MCF 10A (cell line): Measurements from ENCODE around the gene TUFT1. TPM values are rescaled to one million over a fixed set of nuclear protein-coding genes. Genes with fewer than 3 reads are reported as not detected.

Experiments
- BruUV-seq: library from RNA; stranded (reverse); fragments of 400-500 nt; replicated peaks from 2 replicates; lab custom pipeline; 2021; lab: Mats Ljungman, UMichigan
- CTCF ChIA-PET: fragments of 300-600 bp; sonication (Branson Sonifier 250); formaldehyde crosslinking; extraction: SDS; loops from one replicate; lab custom pipeline; 2021; ENCODE audit warnings: antibody characterized with exemption, inconsistent platforms; lab: Yijun Ruan, JAX
- POLR2A ChIA-PET: fragments of 300-600, 350-650 bp; sonication (Branson Sonifier 250); formaldehyde crosslinking; extraction: SDS; loops from one replicate; lab custom pipeline; 2020; ENCODE audit warnings: antibody characterized with exemption, inconsistent platforms; lab: Yijun Ruan, JAX
- DNase-seq: peaks from one replicate; pipeline ENCODE4 v3.0.0-alpha.2; 2018; ENCODE audit not compliant: unreplicated experiment
- H3K27ac Mint-ChIP-seq: one replicate; pipeline ENCODE4 v1.8.0; 2022; ENCODE audit warnings: mild to moderate bottlenecking, low read depth, mixed read lengths; ENCODE audit not compliant: unreplicated experiment
- H3K27me3 Mint-ChIP-seq: one replicate; pipeline ENCODE4 v1.8.0; 2022; ENCODE audit warnings: mixed read lengths; ENCODE audit not compliant: insufficient read depth, unreplicated experiment
- H3K36me3 Mint-ChIP-seq: one replicate; pipeline ENCODE4 v1.8.0; 2022; ENCODE audit warnings: mild to moderate bottlenecking, moderate library complexity, mixed read lengths; ENCODE audit not compliant: insufficient read depth, unreplicated experiment
- H3K4me1 Mint-ChIP-seq: one replicate; pipeline ENCODE4 v1.8.0; 2022; ENCODE audit warnings: mixed read lengths; ENCODE audit not compliant: insufficient read depth, unreplicated experiment
- H3K4me3 Mint-ChIP-seq: one replicate; pipeline ENCODE4 v1.8.0; 2022; ENCODE audit warnings: mild to moderate bottlenecking, moderate library complexity, mixed read lengths; ENCODE audit not compliant: unreplicated experiment
- H3K9me3 Mint-ChIP-seq: one replicate; pipeline ENCODE4 v1.8.0; 2022; ENCODE audit warnings: mixed read lengths; ENCODE audit not compliant: unreplicated experiment
- intact Hi-C: fragments of 100-400 bp; cut with micrococcal nuclease; formaldehyde crosslinking; loops from 2 replicates; pipeline ENCODE4 v1.14.1; 2022
- total RNA-seq: library from RNA; stranded (reverse); gene quantifications from 2 replicates; pipeline ENCODE4 v1.2.3, GENCODE V29; 2022
- TF ChIP-seq, protein P1 (sequence below): fragments of 200-600 bp; IDR thresholded peaks from one replicate; pipeline ENCODE4 v1.8.0; 2022; ENCODE audit warnings: antibody characterized with exemption, mild to moderate bottlenecking; ENCODE audit not compliant: unreplicated experiment

TUFT1 gene
- total RNA-seq, 1 experiment from 2014 or later = 162 TPM

DNA sequence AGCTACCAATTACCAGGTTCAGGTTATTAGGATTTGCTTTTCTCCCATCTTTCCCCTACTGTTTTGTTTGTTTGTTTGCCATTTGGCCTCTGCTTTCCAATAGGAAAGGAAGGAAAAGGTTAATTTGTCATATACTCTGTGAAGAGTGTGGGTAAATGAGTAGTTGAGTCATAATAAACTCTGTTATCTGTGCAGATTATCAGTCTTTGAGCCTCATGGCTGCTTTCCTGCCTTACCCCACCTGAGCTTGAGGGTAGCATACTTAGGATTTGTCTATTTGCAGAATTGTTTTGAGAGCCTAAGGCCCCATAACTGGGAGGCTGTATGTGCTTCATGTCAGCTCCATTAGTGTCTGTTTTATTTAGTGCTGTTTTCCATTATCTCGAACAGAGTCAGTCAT lies 38.8 kb downstream of the TUFT1 start:
- H3K36me3 Mint-ChIP-seq = peaks cover 100% of the 10 kb centered on the region
- no peaks in the 10 kb centered on the region for H3K27me3 Mint-ChIP-seq
- no peak for DNase-seq
- intact Hi-C loops = loop anchor here (5.0 kb wide), 1 partner anchor 37 kb away; the partner anchor contains the start of gene TUFT1
- CTCF ChIA-PET = interaction anchor here (0.7 to 7.9 kb wide), 9 partner anchors 11 to 257 kb away, joined by 3 to 56 read pairs (median 3); no protein-coding TSS in a partner anchor
- POLR2A ChIA-PET = interaction anchor here (0.7 to 3.6 kb wide), 10 partner anchors 8 to 184 kb away, joined by 3 to 23 read pairs (median 5); partner anchors contain the start of genes CGN, MRPL9 and TUFT1
- TF ChIP-seq, protein P1, sequence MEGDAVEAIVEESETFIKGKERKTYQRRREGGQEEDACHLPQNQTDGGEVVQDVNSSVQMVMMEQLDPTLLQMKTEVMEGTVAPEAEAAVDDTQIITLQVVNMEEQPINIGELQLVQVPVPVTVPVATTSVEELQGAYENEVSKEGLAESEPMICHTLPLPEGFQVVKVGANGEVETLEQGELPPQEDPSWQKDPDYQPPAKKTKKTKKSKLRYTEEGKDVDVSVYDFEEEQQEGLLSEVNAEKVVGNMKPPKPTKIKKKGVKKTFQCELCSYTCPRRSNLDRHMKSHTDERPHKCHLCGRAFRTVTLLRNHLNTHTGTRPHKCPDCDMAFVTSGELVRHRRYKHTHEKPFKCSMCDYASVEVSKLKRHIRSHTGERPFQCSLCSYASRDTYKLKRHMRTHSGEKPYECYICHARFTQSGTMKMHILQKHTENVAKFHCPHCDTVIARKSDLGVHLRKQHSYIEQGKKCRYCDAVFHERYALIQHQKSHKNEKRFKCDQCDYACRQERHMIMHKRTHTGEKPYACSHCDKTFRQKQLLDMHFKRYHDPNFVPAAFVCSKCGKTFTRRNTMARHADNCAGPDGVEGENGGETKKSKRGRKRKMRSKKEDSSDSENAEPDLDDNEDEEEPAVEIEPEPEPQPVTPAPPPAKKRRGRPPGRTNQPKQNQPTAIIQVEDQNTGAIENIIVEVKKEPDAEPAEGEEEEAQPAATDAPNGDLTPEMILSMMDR = no peak
- peak overlapping the region; percentile 84 for H3K27ac Mint-ChIP-seq
- H3K4me1 Mint-ChIP-seq = peaks cover 39% of the 10 kb centered on the region
- no peaks in the 10 kb centered on the region for H3K9me3 Mint-ChIP-seq
- no peak overlapping the region for H3K4me3 Mint-ChIP-seq
- no TSS peak for BruUV-seq

DNA sequence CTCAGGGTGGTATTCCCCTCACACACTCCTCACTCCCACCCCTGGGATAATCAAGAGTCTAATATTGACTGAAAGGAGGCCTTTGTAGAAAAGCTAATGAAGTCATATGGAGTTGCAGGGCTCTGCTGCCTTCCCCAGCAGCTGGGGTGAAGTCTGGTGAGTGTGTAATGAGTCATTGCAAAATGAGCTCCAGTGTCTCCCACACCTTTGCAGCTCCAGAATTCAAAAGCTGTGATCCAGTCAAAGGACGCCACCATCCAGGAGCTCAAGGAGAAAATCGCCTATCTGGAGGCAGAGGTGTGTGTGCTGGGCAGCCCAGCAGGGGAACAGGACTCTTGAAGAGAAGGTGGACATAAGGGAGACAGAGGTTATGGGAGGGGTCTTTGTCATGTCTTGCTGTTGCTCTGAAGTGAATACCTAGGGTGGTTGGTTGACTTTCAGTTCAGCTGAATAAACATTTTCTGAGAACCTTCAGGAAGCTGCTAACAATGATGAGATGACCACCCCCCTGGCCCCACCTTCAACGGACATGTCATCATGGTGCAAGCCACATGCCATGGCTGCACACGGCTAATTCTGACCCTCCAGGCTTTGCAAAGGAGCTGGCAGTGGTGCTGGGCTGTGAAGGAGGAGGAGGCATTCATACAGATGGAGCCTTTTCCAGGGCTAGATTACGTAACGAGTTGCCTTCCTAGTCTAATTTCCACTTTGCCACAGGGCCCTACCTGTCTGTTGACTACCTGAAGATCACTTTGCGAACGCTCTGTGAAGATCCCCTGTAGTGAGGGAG lies 39.5 kb downstream of the TUFT1 start:
- peak overlapping the region; percentile 84 for H3K27ac Mint-ChIP-seq
- ChIA-PET CTCF (interaction anchor here (0.7 to 7.9 kb wide), 9 partner anchors 10 to 256 kb away, joined by 3 to 56 read pairs (median 3); no protein-coding TSS in a partner anchor), POLR2A (interaction anchor here (0.7 to 3.6 kb wide), 11 partner anchors 9 to 183 kb away, joined by 3 to 23 read pairs (median 5); partner anchors contain the start of genes CGN, MRPL9 and TUFT1)
- H3K9me3 Mint-ChIP-seq = no peaks in the 10 kb centered on the region
- H3K27me3 Mint-ChIP-seq = no peaks in the 10 kb centered on the region
- BruUV-seq = no TSS peak
- TF ChIP-seq, protein P1 = no peak
- H3K36me3 Mint-ChIP-seq = peaks cover 98% of the 10 kb centered on the region
- DNase-seq = peak; percentile 70
- H3K4me1 Mint-ChIP-seq = peaks cover 39% of the 10 kb centered on the region
- H3K4me3 Mint-ChIP-seq = no peak overlapping the region
- intact Hi-C loops = loop anchor here (5.0 kb wide), 1 partner anchor 37 kb away; the partner anchor contains the start of gene TUFT1

DNA sequence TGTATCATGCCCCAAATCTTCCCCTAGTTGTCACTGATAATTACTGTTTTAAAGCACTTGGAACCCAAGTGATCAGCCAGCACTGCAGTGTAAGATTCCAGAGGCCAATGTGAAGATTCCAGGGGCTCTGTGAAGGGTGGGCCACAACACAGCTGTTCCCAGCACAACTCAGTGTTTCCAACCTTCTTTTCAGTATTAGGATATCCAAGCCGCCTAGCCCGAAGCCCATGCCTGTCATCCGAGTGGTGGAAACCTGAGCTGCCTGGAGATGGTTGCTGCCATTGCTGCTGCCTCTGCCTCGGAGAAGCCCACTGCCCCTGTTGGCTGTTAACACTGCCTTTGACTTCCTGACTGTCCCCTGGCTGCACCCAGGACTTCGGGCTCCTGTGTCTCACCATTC lies 41.3 kb downstream of the TUFT1 start:
- ChIA-PET POLR2A (interaction anchor here (0.7 to 3.6 kb wide), 4 partner anchors 31 to 42 kb away, joined by 3 to 23 read pairs (median 3); partner anchors contain the start of gene TUFT1), CTCF (interaction anchor here (0.7 to 7.9 kb wide), 7 partner anchors 12 to 204 kb away, joined by 3 to 56 read pairs (median 3); no protein-coding TSS in a partner anchor)
- BruUV-seq = no TSS peak
- no peak for DNase-seq
- TF ChIP-seq, protein P1 = no peak
- no peaks in the 10 kb centered on the region for H3K9me3 Mint-ChIP-seq
- peaks cover 40% of the 10 kb centered on the region for H3K4me1 Mint-ChIP-seq
- no peaks in the 10 kb centered on the region for H3K27me3 Mint-ChIP-seq
- peaks cover 90% of the 10 kb centered on the region for H3K36me3 Mint-ChIP-seq
- H3K27ac Mint-ChIP-seq = peak overlapping the region; percentile 12
- no peak overlapping the region for H3K4me3 Mint-ChIP-seq
- intact Hi-C loops = no loop called here

DNA sequence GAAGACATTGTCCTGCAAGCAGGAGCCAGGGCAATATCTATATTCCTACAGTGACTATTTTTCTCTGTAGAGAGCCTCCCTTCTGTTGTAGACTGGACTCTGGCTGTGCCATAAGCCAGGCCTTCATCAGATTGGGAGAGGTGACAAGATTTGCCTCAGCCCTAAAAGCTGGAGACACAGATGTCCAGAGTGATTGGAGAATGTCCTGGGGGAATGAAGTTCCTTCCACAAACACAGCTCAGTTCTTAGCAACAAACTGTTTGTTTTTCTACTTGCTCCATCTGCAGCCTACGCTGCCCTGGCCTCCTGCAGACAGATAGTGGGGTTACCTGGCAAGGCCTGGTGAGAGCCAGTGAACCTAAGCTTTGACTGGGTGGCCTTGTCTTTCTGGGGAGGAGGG lies 41.8 kb downstream of the TUFT1 start:
- POLR2A ChIA-PET = interaction anchor here (1.1 to 3.6 kb wide), 2 partner anchors 41 to 42 kb away, joined by 3 to 23 read pairs; partner anchors contain the start of gene TUFT1
- TF ChIP-seq, protein P1 = no peak
- CTCF ChIA-PET = interaction anchor here (0.6 to 7.9 kb wide), 6 partner anchors 12 to 314 kb away, joined by 3 to 56 read pairs (median 3); no protein-coding TSS in a partner anchor
- intact Hi-C loops = no loop called here
- Mint-ChIP-seq H3K36me3 (peaks cover 86% of the 10 kb centered on the region), H3K27ac (peak overlapping the region; percentile 12), H3K9me3 (no peaks in the 10 kb centered on the region), H3K4me1 (peaks cover 43% of the 10 kb centered on the region), H3K4me3 (no peak overlapping the region), H3K27me3 (no peaks in the 10 kb centered on the region)
- DNase-seq = no peak
- BruUV-seq = no TSS peak
